Keratinocyte (primary cell): ENCODE results near the gene KRT5.

Experiments
- CTCF ChIP-seq, 3 experiments: IDR thresholded peaks in 1 of 3; conservative IDR thresholded peaks in 1 of 3; optimal IDR thresholded peaks in 1 of 3; 2 replicates in 2 of 3; 3 replicates in 1 of 3; pipeline versions ENCODE3 to v1.5.1; 2011; ENCODE audit warnings: low read length in 3 of 3, mild to moderate bottlenecking in 3 of 3, moderate library complexity in 2 of 3, control low read depth in 1 of 3, inconsistent platforms in 1 of 3; ENCODE audit not compliant: insufficient read depth in 2 of 3; ENCODE audit errors: extremely low read depth in 1 of 3
- EZH2 ChIP-seq: IDR thresholded peaks from one replicate; pipeline ENCODE4 v1.6.1; 2012; ENCODE audit warnings: inconsistent platforms, mild to moderate bottlenecking, low read length, moderate library complexity

- TF ChIP-seq EZH2 = no peak
- no peak for TF ChIP-seq CTCF (optimal IDR thresholded peaks at IDR 0.05 in 1 of 3, IDR thresholded peaks at IDR 0.05 in 1 of 3, conservative IDR thresholded peaks at IDR 0.05 in 1 of 3; ENCODE audit: extremely low read depth in 1 of 3, insufficient read depth in 2 of 3, low read length in 3 of 3)
Measured at GRCh38 chr12:52564582-52564981, 44.4 kb upstream of the KRT5 start.
